Fibroblast of mammary gland (primary cell): ENCODE measurements around the gene AOC1.

ENCODE experiments used
- DNase-seq: peaks from one replicate; pipeline ENCODE4 v3.0.0-alpha.2; 2010; ENCODE audit warnings: low read depth
- H3K4me3 ChIP-seq: 2 replicates; pipeline ENCODE4 v1.5.1; 2011; ENCODE audit warnings: low read depth, mild to moderate bottlenecking, low read length, moderate library complexity; ENCODE audit not compliant: control insufficient read depth
- TF ChIP-seq, protein P1 (sequence below): conservative IDR thresholded peaks from 2 replicates; pipeline ENCODE4 v1.5.1; 2011; ENCODE audit warnings: low read depth, low read length, inconsistent platforms; ENCODE audit not compliant: control insufficient read depth, insufficient read depth

Gene AOC1

DNA sequence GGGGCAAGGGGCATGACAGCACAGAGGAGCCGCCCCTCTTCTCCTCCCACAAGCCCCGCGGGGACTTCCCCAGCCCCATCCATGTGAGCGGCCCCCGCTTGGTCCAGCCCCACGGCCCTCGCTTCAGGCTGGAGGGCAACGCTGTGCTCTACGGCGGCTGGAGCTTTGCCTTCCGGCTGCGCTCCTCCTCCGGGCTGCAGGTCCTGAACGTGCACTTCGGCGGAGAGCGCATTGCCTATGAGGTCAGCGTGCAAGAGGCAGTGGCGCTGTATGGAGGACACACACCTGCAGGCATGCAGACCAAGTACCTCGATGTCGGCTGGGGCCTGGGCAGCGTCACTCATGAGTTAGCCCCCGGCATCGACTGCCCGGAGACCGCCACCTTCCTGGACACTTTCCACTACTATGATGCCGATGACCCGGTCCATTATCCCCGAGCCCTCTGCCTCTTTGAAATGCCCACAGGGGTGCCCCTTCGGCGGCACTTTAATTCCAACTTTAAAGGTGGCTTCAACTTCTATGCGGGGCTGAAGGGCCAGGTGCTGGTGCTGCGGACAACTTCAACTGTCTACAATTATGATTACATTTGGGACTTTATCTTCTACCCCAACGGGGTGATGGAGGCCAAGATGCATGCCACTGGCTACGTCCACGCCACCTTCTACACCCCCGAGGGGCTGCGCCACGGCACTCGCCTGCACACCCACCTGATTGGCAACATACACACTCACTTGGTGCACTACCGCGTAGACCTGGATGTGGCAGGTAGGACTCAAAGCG, 5.1 kb downstream of the AOC1 start:
- no peak for DNase-seq
- no peak overlapping the region for H3K4me3 ChIP-seq
- TF ChIP-seq, protein P1, sequence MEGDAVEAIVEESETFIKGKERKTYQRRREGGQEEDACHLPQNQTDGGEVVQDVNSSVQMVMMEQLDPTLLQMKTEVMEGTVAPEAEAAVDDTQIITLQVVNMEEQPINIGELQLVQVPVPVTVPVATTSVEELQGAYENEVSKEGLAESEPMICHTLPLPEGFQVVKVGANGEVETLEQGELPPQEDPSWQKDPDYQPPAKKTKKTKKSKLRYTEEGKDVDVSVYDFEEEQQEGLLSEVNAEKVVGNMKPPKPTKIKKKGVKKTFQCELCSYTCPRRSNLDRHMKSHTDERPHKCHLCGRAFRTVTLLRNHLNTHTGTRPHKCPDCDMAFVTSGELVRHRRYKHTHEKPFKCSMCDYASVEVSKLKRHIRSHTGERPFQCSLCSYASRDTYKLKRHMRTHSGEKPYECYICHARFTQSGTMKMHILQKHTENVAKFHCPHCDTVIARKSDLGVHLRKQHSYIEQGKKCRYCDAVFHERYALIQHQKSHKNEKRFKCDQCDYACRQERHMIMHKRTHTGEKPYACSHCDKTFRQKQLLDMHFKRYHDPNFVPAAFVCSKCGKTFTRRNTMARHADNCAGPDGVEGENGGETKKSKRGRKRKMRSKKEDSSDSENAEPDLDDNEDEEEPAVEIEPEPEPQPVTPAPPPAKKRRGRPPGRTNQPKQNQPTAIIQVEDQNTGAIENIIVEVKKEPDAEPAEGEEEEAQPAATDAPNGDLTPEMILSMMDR: no peak

DNA sequence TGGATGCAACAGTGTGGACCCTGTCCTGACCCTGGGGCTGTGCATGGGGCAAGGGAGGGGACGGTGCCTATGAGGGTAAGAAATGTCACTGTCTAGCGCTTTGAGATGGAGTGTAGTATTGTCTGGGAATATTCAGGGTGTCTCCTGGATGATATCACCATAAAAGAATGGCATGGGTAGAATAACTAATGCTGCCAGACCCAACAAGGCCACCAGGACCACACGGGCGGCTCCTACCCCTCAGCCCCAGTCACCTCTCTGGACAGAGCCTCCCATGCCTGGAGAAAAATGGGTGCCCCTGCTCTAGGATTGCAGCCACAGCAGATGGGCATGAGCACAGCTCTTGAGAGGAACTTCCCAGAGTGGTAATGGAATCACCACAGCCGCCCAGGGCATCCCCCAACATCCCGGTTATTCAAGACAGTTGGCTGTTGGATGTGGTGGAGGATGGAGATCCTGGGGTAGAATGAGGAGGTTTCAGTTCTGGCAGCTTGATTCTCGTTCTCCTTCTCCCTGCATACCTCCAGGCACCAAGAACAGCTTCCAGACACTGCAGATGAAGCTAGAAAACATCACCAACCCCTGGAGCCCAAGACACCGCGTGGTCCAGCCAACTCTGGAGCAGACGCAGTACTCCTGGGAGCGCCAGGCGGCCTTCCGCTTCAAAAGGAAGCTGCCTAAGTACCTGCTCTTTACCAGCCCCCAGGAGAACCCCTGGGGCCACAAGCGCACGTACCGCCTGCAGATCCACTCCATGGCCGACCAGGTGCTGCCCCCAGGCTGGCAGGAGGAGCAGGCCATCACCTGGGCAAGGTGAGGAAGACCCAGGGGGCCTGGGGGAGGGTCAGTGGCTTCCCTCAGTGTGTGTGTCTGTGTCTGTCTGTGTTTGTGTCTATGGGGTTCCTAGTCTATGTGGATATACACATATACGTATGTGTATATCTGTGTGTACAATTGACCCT, 6.2 kb downstream of the AOC1 start:
- no peak overlapping the region for H3K4me3 ChIP-seq
- DNase-seq: no peak
- TF ChIP-seq, protein P1: no peak

DNA sequence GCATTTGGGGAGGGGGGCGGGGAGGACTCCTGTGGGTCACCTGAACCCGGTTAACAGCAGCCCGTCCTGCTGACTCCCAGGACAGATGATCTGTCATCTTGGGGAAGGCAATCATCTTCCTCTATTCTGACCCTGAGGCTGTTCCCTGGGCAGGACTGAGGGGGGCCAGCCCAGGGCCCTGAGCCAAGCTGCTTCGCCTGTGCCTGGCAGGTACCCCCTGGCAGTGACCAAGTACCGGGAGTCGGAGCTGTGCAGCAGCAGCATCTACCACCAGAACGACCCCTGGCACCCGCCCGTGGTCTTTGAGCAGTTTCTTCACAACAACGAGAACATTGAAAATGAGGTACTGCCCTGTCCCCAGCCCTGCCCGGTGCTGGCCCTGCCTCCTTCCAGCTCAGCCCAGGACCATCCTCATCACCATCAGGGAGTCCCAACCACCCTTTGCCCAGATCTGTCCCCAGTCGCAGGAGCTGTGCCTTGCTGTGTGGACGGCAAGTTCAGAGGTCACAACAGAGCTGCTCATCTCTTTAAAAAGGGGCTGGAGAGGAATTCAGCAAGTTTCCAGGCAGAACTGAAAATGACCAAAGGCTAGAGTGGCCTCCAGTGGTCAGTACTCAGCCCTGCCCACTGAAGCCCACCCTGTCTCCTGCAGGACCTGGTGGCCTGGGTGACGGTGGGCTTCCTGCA, 8.1 kb downstream of the AOC1 start:
- no peak overlapping the region for H3K4me3 ChIP-seq
- TF ChIP-seq, protein P1: no peak
- DNase-seq: no peak

DNA sequence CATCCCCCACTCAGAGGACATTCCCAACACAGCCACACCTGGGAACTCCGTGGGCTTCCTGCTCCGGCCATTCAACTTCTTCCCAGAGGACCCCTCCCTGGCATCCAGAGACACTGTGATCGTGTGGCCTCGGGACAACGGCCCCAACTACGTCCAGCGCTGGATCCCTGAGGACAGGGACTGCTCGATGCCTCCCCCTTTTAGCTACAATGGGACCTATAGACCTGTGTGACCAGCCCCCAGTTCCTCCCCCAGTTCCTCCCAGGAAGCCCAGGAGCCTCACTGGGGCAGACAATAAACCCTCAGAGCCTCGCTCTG, 8.6 kb downstream of the AOC1 start:
- TF ChIP-seq, protein P1: no peak
- no peak overlapping the region for H3K4me3 ChIP-seq
- DNase-seq: no peak

DNA sequence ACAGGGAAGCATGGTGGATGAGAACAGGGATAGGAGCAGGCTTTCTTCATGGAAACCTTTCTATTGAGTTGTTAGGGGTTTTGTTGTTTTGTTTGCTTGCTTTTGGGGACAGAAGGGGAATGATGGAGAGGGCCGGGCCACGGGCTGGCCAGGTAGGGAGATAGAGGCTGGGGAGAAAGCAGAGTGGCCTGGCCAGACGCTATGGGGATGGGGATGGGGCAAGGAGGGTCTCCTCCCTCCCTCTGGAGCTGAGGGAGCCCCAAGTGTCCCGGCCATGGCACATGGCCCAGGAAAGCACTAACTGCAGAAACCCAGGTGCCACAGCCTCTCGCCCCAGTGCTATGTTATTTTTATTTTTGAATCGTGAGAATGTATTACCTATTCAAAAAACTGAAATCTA, 10.0 kb downstream of the AOC1 start:
- no peak for DNase-seq
- TF ChIP-seq, protein P1: no peak
- no peak overlapping the region for H3K4me3 ChIP-seq

DNA sequence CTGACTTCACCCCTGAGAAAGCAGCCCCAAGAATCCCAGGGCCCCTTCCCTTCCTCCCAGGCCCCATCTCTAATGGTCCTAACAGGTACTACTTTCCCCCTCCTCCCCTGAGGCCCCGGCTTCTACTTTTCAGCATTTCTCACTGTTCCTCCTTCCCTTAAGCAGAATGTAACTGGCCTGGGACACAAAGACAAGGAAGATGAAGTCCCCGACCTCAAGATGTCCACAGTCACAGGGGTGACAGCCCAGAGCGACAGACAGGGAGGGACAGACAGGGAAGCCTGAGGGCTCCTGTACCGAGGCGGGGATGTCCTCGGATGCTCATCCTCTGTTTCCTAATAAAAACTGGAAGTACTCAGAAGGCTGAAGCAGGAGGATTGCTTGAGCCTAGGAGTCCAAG, 11.6 kb downstream of the AOC1 start:
- TF ChIP-seq, protein P1: no peak
- H3K4me3 ChIP-seq: no peak overlapping the region
- no peak for DNase-seq
